ENCODE results near the gene NOTCH2.

The NOTCH2 gene

GRCh38 chr1:119937198-119937597 lies 132.3 kb downstream of the NOTCH2 start:
- no peak for DNase-seq

DNA sequence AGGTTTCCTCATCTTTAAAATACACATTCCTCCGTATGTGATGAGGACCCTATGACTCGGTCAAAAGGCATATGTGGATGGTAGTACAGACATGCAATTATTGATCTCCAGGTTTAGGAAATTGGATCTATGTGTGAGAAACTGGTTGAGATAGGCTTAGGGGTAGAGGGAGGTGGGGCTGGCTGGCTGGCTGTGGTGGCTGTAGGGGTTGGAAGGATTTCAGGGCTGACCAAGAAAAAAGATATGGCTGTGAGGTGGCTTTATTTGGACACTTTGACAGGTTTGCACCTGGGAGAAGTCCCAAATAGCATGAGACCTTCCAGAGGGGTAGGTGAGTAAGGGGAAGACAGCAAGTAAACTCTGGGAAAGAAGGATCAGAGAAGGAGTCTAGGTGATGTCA lies 133.5 kb downstream of the NOTCH2 start:
- no peak for DNase-seq

DNA sequence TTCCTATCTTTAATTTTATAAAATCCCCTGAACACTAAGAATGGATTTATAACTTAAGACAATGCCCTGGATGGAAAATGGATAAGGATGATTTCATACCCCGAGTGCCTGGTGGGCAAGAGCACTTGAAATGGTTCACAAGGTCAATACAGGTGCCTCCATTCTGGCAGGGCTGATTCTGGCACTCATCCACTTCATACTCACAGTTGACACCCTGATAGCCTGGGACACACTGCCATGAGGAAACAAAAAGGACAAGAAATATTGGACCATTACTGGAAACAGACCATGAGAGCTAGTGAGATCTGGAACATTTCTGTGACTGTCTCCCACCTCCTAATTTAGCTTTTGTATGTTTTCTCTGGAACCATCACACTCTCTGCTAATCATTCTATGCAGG lies 134.1 kb downstream of the NOTCH2 start:
- no peak for DNase-seq

GRCh38 chr1:119933397-119933796 lies 136.1 kb downstream of the NOTCH2 start:
- no peak for DNase-seq

DNA sequence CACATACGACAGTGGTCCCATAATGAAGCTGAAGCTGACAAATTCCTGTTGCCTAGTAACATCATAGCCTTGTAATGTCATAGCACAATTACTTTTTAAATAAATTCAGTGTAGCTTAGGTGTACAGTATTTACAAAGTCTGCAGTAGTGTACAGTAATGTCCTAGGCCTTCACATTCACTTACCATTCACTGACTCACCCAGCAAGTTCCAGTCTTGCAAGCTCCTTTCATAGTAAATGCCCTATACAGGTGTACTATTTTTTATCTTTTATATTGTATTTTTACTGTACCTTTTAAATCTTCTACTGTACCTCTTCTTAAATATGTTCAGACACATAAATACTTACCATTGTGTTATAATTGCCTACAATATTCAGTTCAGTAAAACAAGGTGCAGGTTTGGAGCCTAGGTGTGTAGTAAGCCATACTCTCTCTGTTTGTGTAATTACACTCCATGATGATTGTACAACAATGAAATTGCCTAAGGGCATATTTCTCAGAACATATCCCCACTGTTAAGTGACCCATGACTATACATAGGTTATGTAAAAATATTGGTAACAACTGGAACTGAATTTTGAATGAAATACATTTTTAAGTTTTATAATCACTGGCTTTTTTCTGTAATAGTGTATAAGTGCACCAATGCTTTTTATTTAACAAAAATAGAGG lies 139.7 kb downstream of the NOTCH2 start:
- no peak for DNase-seq

- DNase-seq = no peak
Observed at GRCh38 chr1:119926553-119926952, 142.9 kb downstream of the NOTCH2 start.

GRCh38 chr1:119924948-119925898 lies 144.2 kb downstream of the NOTCH2 start:
- DNase-seq = no peak

DNA sequence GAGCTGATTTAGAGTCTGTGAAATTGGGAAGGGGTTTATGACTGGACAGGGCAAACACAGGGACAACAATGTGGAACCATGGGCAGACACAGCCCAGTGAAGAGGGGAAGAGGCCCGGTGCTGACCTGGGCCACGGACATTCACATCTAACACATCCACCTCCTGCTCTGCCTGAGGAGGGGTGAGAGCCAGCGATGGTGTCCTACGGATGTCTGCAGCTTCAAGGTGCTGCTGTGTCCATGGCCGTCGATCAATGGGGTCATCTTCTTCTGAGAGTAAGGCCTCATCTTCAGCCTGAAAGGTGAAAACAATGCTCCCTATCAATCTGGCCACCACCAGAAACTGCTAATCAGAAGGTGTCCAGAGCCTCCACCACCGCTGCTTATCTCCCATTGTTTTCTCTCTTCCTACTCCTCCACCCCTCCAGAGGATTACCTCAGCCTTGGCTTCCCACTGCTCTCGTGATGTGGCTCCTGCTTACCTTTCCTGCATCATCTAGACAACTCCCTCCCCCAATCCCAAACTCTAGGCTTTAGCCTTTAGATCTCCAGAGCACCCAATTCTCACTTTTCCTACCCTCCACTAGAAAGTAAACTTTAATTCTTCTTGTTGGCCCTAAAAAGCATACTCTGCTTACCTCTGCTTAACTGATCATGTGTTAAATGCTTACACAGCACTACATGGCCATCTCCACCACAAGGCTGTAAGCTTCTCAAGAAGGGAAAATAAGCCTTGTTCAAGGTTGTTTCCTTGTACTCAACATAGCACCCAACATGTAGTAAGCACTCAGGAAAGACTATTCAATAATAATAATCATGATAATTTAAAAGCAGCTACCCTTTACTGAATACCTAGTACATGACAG lies 149.1 kb downstream of the NOTCH2 start:
- no peak for DNase-seq

DNA sequence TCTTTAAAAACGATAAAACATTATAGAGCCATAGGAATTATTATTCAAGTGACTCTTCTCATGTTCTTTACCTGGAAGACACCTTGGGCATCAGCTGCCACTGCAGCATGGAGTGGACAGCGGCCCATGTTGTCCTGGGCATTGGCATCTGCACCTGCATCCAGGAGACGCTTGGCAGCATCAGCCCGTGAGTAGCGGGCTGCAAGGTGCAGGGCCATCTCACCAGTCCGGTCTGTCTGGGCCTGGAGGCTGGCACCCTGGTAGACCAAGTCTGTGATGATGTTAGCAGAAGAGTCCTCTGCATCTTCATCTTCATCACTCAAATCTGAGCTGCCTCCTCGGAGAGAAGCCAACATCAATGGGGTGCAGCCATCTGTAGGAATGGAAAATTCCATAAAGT lies 150.2 kb downstream of the NOTCH2 start:
- no peak for DNase-seq

DNA sequence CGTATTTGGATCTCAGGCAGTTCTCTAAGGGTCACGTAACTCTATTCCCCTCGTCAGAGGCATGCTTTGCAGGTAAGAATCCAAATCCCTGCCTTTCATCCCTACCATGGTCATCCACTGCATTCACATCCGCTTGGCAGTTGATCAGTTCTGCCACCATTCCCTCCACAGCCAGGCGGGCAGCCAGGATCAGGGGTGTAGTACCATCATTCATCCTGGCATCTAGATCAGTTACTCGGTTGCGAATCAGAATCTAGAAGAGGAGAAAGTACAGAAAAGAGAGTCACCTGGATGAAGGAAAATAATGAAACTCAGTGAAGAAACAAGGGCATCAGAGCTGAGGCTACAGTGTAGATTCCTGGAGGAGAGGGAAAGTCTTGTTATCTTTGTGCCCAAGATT lies 151.2 kb downstream of the NOTCH2 start:
- no peak for DNase-seq

GRCh38 chr1:119917304-119918055 lies 152.0 kb downstream of the NOTCH2 start:
- no peak for DNase-seq

- no peak for DNase-seq
Observed at GRCh38 chr1:119915517-119915916, 153.9 kb downstream of the NOTCH2 start.

GRCh38 chr1:119914071-119914470 lies 155.4 kb downstream of the NOTCH2 start:
- DNase-seq = no peak

DNA sequence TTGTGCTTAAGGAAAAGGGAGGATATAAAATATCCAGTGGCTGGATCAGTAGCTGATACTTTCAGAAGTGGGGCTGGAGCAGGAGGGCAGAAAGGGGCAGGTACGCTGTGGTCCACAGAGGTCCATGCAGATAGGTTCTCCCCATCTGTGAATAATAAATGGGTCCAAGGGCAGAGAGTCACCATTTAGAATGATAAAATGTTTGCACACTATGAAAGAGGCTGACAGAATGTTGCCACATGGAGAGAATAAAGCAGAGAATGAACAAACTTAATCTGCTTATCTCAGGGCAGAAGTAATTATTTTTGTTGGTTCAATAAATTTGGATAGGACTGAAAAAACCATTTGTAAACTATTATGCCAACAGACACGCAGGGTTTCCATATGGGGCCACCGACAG lies 156.5 kb downstream of the NOTCH2 start:
- DNase-seq = no peak

GRCh38 chr1:119911775-119912174 lies 157.7 kb downstream of the NOTCH2 start:
- DNase-seq = no peak

- no peak for DNase-seq
Observed at GRCh38 chr1:119910618-119911017, 158.8 kb downstream of the NOTCH2 start.

GRCh38 chr1:119909890-119910596 lies 159.4 kb downstream of the NOTCH2 start:
- no peak for DNase-seq

DNA sequence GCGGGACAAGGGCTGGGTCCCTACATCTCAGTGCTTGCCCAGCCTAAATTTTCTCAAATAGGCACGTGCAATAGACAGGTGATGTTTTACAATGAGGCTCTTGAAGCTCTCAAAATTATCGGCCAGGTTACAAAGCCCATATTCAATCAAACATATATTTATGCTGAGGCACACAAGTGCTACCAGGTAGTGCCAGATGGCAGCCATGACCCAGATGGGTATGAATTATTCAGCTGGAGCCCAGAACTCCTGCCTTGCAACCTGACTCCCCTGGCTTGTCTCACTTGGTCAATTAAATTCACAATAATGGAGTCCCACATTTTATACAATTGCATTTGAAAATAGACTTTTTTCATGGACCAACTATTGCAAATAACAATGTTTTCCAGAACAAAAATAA lies 160.8 kb downstream of the NOTCH2 start:
- DNase-seq = no peak

- no peak for DNase-seq
Observed at GRCh38 chr1:119906927-119907652, 162.4 kb downstream of the NOTCH2 start.

DNA sequence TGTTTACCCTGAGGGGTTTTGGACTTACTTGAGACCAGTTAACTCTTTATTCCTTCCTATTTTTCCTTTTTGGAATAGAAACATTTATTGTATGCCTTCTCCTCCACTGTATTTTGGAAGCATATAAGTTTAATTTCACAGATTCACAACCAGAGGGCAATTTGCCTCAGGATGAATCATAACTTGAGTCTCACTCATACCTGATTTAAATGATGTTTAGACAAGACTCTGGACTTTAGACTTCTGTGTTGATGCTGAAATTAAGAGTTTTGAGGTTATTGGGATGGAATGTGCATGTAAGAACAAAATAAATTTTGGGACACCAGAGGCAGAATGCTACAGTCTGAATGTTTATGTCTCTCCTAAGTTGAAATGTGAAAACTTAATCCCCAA lies 166.0 kb downstream of the NOTCH2 start:
- DNase-seq = no peak

- DNase-seq = no peak
Observed at GRCh38 chr1:119902775-119903442, 166.6 kb downstream of the NOTCH2 start.

All from stimulated activated CD4-positive, alpha-beta T cell treated with anti-CD3 and anti-CD28 coated beads, Interleukin-15, amount 100 ng/mL, for 24 hours (primary cell).